GM12891 (cell line): Measurements from ENCODE around the gene DHRS4.

Experiments used
- DNase-seq: peaks from one replicate; pipeline ENCODE4 v3.0.0; 2011; ENCODE audit warnings: low spot score; ENCODE audit not compliant: insufficient read length
- FAIRE-seq: peaks from 2 replicates; lab custom pipeline; 2011; peaks lifted over from hg19 to GRCh38; lab: Jason Lieb, UNC
- PAX5 ChIP-seq: IDR thresholded peaks from 2 replicates; pipeline ENCODE4 v1.6.1; 2011; ENCODE audit warnings: low read length, moderate library complexity, mild to moderate bottlenecking; ENCODE audit not compliant: insufficient read depth, severe bottlenecking
- POLR2A ChIP-seq: IDR thresholded peaks from 2 replicates; pipeline ENCODE4 v1.6.1; 2011; ENCODE audit warnings: low read depth, low read length, control low read depth
- POLR2AphosphoS5 ChIP-seq: IDR thresholded peaks from 2 replicates; pipeline ENCODE4 v1.6.1; 2011; ENCODE audit warnings: low read depth, low read length, control low read depth
- POU2F2 ChIP-seq: IDR thresholded peaks from 2 replicates; pipeline ENCODE4 v1.6.1; 2011; ENCODE audit warnings: low read depth, mild to moderate bottlenecking, control low read depth, low read length, moderate library complexity
- SPI1 ChIP-seq: IDR thresholded peaks from 2 replicates; pipeline ENCODE4 v1.6.1; 2011; ENCODE audit warnings: low read depth, low read length, control low read depth
- TAF1 ChIP-seq: IDR thresholded peaks from 2 replicates; pipeline ENCODE4 v1.6.1; 2011; ENCODE audit warnings: low read depth, low read length, control low read depth

The DHRS4 gene

DNA sequence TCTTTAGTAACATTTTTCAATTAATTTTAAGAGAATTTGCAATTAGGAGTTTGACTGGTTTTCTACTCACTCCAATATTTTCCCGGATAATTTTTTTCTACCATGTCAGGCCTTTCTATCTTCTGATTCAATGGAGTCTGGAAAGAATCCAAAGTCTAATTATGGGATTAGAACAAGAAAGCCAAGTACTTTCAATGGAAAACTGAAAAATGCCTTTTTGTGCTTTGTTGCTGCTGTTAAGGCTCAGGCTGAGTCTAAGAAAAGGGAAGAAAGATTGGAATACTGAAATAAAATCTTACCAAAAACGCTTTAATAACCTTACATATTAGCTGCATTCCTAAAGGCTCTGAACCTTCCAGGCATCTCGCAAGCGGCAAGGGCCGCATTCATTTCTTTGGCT is 24.4 kb upstream of the DHRS4 start:
- DNase-seq (no peak), FAIRE-seq (no peak)
- TF ChIP-seq PAX5 (no peak), SPI1 (no peak), POLR2AphosphoS5 (no peak), TAF1 (no peak), POLR2A (no peak), POU2F2 (no peak)

DNA sequence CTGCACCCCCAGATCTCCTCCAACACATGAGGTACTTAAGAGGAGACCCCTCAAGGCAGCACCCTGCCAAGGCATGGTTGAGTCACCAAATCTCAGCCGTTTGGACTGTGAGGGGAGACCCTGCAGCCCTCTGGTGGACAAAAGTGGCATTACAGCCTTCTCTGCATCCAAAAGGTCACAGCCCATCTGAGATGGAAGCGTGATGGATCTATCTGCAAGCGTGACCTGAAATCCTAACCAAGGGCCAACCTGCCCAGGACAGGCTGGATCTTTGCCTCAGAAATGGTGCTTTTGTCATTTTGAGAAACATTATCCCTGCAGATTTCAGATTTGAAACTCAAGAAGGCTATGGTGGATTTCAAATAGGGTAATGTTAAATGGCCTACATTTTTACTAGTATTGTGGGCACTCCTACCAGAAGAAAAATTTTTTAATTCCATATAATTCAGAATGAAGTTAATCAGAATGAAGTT is 23.7 kb upstream of the DHRS4 start:
- peak; percentile 77 for DNase-seq
- peak; percentile 91 for FAIRE-seq
- TF ChIP-seq TAF1 = no peak
- no peak for TF ChIP-seq POLR2AphosphoS5
- TF ChIP-seq POLR2A = no peak
- TF ChIP-seq SPI1 = no peak
- TF ChIP-seq PAX5 = no peak
- no peak for TF ChIP-seq POU2F2

DNA sequence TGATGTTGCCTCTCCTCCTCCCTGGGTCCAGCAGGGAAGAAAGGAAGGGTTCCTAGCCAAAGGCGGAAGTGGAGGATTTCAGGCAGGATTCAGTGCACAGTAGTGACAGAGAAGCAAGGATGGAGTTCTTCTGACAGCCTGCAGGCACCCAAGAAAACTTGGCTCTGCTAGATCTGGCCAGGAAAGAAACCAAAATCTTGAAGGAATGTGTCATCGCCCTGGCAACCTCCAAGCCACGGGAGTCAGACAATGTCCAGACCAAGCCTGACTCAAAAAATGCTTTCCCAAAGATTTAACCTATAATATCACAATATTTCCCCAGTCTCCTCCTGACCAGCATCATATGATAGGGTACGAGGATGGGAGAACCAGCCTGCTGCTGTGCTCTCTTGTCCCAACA is 22.8 kb upstream of the DHRS4 start:
- TF ChIP-seq PAX5 (no peak), TAF1 (no peak), SPI1 (no peak)
- DNase-seq (no peak), FAIRE-seq (no peak)

DNA sequence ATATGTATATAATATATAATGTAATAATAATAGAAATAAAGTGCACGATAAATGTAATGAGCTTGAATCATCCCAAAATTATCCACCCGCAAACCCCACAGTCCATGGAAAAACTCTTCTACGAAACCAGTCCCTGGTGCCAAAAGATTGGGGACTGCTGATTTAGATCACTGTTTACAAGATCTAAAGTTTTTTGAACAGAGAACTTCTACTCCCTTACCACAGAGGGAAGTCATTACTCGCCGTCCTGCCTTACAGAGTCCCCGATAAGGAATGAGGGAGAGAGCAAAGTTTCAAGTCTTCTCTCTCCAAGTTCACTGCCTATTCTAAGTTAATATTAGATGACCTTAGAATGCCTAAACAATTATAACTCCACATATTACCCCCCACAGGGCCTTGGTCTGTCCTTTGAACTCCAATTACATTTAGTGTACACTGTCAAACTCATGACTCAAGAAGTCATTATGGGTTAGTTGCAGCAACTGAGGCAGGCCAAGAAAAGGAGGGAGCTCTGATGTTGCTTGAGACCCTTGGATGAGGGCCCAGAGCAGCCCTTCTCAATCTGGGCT is 21.8 kb upstream of the DHRS4 start:
- TF ChIP-seq SPI1 = no peak
- TF ChIP-seq POLR2A = no peak
- TF ChIP-seq PAX5 = no peak
- no peak for TF ChIP-seq POU2F2
- TF ChIP-seq TAF1 = no peak
- TF ChIP-seq POLR2AphosphoS5 = no peak
- DNase-seq (no peak), FAIRE-seq (no peak)

DNA sequence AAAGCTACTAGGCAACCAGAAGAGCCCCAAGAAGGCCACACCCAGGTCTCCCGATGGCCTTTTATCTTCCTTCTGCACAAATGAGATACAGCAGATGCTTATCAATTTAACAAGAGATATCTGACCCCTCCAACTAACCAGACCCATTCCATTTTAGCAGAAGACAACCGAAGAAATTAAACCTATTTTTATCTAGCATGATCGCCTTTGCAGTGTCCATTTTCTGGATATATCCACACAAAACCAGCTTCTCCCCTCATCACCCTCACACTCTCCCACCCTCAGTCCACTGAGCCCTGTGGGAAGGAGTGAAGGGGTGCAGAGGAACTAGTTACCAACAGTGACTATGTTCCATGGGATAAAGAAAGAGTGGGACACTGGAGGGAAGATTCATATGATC is 20.9 kb upstream of the DHRS4 start:
- DNase-seq = no peak
- no peak for TF ChIP-seq POLR2AphosphoS5
- TF ChIP-seq POU2F2 = no peak
- TF ChIP-seq POLR2A = no peak
- no peak for TF ChIP-seq SPI1
- TF ChIP-seq TAF1 = no peak
- FAIRE-seq = no peak

DNA sequence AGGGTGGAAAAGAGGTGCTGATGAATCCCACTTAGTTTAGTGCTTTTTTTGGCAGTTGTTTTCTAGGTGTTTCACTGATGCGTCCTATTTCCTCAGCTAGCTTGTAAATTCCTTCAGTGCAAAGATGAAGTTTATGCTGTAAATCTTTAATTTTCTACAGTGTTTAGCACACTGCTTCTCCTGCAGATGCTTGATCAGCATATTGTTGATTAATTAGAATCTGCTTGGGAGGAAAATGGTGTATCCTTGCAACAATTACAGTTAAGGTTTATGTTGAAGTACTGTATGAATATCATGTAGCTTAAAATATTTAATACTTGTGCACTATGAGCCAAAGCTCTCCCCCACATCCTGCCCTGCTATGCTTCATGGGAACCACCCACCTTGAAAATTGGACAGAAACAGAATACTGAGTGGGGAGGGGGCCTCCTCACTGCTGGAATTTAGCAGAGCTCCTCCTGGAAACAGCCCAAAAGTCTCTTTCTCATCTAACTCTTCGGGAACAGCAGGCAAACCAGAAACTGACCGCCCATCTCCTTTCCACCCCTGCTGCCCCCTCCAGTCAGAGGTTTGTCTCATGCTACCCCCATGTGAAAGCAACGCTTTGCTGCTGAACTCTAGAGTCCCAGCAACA is 20.3 kb upstream of the DHRS4 start:
- TF ChIP-seq SPI1 (no peak), POLR2A (no peak), POLR2AphosphoS5 (no peak), POU2F2 (no peak), TAF1 (no peak), PAX5 (no peak)
- DNase-seq = no peak
- FAIRE-seq = no peak

DNA sequence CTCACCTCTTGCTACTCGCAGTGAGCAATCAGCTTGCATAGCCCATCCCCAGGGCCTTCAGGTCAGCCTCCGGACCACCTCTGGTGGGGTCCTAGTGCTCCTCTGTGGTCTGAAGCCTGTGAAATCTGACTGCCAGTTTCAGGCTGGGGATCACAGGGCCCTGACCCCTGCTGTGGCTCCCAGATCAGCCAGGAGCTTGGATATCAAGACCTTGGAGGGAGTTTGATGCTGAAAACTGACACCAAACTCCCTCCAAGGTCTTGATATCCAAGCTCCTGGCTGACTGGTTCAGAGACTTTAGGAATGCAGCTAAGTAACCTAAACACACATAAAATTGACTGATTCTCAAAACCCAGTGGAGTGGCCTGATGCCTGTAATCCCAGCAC is 19.8 kb upstream of the DHRS4 start:
- DNase-seq = no peak
- no peak for TF ChIP-seq POLR2AphosphoS5
- no peak for TF ChIP-seq SPI1
- no peak for TF ChIP-seq PAX5
- no peak for TF ChIP-seq POU2F2
- no peak for TF ChIP-seq POLR2A
- no peak for TF ChIP-seq TAF1
- no peak for FAIRE-seq

DNA sequence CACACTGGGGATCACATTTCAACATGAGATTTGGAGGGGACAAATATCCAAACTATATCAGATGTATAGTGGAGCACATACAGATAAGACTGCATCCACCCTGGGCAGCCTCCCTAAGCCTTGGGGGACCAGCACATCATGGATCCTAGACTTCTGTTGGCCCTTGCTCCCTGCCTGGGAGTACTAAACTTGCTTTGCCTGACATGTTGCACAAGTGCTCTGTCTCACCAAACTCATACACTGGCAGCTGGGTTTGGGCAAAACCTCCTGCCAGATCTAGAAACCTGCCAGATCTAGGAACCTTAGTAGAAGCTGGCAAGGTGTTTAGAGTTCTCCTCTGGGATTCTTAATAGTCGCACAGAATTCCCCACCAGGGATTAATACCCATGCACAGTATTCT is 18.4 kb upstream of the DHRS4 start:
- no peak for DNase-seq
- TF ChIP-seq SPI1 (no peak), POU2F2 (no peak), PAX5 (no peak), POLR2AphosphoS5 (no peak), POLR2A (no peak), TAF1 (no peak)
- FAIRE-seq = no peak

DNA sequence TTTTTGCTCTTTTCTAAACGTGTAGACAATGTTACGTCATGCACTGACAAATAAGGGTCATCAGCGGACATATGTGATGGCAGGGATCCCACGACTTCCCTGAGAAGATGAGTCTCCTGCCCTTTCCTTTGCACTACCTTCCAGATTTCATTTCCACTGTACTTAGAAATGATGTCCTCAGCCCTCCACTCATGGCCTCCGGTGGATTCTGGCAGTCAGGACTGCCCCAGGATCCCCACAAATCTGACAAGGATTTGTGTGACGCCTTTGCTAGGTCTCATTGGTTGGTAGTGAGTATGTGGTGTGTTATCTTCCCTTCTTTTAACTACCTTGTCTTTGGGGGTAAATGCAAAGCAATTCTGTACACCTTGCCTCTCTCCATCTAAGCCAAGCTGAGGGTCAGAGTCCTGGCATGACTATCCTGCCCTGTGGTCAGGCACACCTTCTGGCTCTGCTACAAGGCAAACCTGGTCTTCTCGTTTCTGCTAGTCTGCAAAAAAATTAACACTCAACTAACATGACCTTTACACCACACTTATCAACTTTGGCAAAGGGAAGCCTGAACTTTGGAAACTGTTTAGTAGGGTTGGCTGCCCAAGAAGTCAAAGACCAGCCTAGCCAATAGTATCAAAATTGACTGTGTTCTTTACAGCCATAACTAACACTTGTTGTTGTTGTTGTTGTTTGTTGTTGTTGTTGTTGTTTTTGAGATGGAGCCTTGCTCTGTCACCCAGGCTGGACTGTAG is 17.3 kb upstream of the DHRS4 start:
- TF ChIP-seq SPI1 = no peak
- no peak for TF ChIP-seq PAX5
- no peak for TF ChIP-seq TAF1
- TF ChIP-seq POLR2AphosphoS5 = no peak
- TF ChIP-seq POLR2A = no peak
- no peak for TF ChIP-seq POU2F2
- FAIRE-seq (no peak), DNase-seq (no peak)
